UCSD-AML1 (cell line): Measurements from ENCODE around the gene SHISA5.

ENCODE experiments used
- DNase-seq: peaks from one replicate; lab custom pipeline; 2025; ENCODE audit not compliant: unreplicated experiment; lab: John Stamatoyannopoulos, UW

SHISA5 gene

GRCh38 chr3:48432411-48433371 lies 71.3 kb downstream of the SHISA5 start:
- DNase-seq = no peak

GRCh38 chr3:48431224-48432029 lies 72.5 kb downstream of the SHISA5 start:
- no peak for DNase-seq

DNA sequence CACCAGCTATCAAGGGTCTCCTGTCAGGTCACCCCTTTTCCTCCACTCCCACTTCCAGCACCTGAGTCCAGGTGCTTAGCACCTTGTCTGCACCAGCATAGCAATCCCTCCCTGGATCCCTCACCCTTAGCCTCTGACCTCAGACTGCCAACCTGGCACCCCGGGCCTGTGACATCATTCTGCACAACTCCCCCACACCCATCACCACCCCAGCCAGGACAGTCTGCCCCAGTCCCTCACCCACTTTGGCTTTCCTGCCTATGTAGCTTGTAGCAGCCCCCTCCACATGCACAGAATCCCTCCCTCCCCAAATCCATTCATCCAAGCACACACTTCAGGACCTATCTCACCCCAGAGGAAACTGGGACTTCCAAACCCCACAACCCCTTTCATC lies 73.3 kb downstream of the SHISA5 start:
- no peak for DNase-seq

DNA sequence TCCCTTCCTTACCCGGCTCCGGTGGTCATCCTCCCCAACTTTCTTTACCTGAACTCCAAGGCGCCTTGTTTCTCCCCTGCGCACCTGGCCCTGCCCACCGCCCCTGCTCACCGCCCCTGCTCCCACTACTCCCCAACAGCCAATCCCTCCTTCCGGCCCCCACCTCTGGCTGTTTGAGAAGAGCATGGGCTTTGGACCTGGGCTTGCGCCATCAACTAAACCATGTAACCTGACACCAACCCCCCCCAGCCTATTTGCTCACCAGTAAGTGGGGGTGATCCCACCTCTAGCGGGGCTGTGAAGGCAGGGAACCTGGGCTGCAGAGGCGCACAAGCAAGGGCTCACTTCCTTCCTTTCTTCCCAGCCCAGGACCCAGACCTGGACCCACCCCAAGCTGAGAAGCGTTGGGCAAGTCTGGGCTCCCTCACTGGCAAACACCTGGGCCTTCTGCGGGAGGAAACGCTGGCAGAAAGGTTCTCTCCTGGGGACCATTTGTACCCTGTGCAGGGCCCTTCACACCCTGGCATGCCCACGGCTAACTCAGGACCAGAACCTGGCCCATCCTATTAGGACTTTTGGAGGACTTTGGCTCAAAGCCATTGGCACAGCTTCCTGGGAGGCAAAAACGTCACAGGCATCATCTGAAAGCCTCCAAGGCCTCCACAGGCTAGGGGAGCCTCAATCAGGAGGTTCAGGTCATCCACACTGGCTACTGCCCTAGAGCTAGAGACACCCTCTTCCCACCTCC lies 73.8 kb downstream of the SHISA5 start, which contains the start of gene PLXNB1:
Gene PLXNB1, minus strand, starts transcription at position 127 of the 748 bp plus-strand sequence. CDS start 5,475 bp downstream, outside the sequence.
- no peak for DNase-seq

GRCh38 chr3:48429317-48429959 lies 74.5 kb downstream of the SHISA5 start:
- DNase-seq = peak; percentile 28

DNA sequence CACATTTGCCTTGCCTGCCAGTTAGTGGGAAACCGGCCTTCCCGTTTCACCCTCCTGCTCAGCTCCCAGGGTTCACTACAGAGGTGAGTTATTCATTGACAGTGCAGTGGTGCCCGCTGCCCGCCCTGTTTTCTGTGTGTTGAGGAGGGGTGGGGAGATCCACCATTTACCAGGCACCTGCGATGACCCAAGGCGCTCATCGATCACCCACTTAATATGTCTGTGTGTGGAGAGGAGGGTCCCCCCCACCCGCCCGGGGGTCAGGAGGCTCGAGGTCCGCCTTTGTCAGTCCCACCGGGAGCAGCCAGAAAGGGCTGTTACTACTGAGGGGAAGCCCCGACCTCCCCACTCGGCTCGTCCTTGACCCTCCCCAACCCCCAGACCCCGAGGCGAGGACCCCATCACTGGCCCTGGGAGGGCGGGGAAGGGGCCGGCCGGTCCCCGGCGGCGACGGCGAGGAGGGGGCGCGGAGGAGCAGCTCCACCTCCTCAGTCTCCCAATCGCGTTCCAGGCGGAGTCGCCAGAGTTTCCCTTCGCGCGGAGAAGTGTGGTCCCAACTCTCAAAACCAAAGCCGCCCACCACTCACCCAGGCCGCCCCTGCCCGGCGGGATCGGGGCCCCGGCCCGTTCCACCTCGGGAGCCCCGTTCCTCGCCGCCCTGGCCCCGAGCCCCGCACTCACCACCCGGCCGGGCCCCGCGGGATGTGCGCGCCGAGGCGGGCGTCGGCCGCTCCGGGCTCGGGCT lies 75.2 kb downstream of the SHISA5 start:
- DNase-seq = no peak

DNA sequence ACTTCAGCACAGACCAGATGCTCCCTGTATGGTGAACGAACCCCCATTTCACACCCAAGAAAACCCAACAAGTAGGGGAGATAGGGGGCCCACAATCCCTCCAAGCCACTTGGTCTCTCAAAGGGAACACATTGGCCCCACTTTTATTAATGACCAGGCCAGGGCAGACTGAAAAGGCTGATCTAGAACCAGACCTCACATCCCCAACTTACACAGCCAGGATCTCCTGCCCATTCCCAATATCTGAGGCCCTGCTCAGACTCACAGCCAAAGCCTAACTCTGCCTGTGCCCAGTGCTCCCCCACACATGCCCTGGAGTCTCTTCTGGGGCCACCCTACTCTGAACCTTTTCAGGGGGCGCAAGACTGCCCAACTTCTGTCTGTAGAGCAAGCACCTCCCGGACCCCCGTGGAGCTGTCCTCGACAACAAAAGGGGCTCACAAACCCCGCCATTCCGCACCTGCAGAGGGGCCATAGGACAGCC lies 75.8 kb downstream of the SHISA5 start:
- DNase-seq = no peak

- DNase-seq = no peak
Measured at GRCh38 chr3:48427630-48427962, 76.4 kb downstream of the SHISA5 start.

DNA sequence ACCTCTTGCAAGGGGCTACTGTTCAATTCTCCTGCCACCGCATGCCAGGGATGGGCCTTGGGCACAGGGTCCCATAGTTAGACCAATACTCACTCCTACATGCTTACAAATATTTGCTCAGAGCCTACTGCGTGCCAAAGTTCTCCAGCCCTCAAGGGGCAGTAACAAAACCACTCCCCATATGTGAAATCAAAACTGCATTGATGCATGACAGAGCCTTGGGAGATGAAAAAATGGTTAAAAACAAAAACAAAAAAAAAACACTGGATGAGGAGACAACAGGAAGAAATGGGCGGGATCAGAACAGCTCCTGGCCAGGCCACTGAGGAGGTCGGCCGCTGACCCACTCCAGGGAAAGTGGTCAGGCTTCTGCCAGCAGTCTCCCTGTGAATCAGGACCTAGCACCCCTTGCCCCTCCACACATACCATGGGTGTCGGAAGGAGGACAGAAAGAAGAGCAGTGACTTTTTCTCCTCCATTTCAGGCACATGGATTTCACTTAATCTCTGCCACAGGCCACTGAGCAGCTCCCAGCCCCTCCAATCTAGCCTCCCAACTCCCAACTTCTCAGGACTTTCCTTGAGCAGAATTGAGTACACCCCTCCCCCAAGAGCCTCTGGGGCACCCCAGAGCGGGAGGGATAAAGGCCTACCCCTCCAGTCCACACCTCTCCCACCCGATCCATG lies 76.9 kb downstream of the SHISA5 start:
- DNase-seq = no peak

- no peak for DNase-seq
Measured at GRCh38 chr3:48426401-48426909, 77.5 kb downstream of the SHISA5 start.

DNA sequence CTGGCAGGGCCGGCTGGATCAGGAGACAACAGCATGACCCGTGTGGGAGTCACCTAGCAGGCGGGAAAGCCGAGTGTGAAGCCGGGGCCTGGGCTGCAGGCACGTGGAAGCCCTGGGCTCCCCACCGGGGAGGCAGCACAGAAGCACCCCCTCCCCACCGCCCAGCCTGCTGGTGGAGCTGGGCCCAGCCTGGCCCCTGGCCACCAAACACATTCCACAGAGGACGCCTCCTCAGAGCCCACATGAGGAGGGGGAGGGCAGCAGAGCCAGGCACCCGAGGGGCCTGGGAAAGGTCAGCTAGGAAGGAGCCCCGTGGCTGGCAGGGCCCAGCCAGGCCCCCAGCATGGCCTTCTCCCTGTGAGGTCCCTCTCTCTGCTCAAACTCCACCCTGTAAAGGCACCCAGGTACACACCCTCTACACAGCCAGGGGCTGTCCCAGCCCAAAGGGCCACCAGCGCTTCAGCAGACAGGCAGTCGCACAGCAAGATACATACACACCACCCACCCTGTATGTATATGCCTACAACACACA lies 78.6 kb downstream of the SHISA5 start:
- no peak for DNase-seq

- DNase-seq = no peak
Measured at GRCh38 chr3:48423883-48424695, 79.9 kb downstream of the SHISA5 start.

DNA sequence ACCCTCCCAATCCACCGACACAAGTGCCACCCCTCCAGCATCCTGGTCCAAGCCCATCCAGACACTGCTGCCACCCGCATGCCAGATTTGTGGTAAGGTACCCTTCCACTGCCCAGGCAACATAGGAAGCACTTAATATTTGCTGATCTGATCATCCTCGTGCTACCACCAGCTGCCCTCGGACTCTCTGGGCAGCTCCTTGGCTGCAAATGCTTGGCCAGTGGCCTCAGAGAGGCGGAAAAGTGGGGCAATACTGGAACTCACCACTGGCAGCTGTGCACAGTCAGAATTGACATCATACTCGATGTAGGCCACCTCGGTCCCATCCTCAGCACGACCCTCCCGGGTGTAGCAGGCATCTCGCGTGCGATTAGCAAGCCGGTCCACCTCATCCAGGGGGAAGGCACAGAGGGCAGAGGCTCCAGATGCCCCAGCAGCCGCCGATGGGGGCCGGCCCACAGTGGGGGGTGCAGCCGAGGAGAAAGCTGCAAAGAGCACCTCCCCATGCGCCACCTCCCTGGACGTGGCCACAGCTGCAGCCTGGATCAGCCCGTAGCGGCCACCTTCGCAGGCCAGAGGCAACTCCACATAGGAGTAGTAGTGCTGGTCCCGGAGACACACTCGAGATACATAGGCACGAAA lies 80.6 kb downstream of the SHISA5 start:
- no peak for DNase-seq

DNA sequence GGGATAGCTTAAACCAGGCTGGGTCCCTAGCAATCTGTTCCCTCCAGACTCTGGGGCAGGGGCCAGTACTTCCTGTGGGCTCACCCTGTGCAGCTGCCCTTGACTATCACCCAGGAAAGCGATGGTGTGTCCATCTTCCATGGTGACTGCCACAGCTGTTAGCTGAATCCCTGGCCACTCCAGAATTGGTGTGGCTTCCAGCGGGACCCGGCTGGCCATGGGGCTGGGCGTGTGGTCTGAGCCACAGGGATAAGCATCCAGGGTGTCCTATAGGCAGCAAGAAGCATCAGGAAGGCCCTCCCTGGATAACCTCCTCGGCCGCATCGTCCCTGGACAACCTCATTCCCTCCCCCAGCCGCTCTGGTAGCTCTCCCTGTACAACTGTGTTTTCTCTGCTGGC lies 81.3 kb downstream of the SHISA5 start:
- DNase-seq = no peak

GRCh38 chr3:48422272-48422671 lies 81.7 kb downstream of the SHISA5 start:
- DNase-seq = no peak

DNA sequence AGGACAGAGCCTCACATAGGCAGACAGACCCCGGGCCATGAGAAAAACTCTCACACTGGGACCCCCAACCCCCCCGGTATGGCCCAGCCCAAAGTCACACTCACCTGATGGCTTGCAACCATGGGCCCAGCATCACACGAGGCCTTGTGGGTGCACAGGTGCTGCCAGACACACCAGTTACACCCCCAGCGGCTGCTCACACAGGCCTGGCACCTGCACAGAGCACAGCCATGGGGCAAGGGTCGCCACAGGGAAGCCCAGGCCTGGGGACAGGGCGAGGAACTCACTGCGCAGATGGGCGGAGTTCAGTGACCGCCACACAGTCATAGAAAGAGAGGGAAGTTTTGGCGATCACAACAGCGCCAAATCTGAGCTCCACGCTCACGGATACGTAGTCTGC lies 83.4 kb downstream of the SHISA5 start:
- DNase-seq = no peak

DNA sequence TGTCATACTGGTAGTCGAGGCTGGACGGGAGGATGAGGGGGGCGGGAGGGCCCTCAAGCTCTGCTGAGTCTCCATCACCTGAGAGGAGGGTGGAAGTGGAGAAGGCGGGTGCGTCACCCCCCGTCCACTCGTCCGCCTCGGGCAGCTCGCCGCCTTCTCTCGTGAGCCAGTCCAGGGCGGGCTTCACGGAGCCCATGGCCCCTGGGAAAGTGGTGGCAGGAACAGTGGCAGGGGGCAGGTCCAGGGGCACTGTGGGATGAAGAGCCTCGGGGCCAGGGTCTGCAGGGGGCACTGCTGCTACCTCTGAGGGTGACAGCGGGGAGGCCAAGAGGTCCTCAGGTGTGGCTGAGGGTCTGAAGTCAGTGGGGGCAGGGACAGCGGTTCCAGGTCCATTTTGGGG lies 84.4 kb downstream of the SHISA5 start:
- DNase-seq = no peak

DNA sequence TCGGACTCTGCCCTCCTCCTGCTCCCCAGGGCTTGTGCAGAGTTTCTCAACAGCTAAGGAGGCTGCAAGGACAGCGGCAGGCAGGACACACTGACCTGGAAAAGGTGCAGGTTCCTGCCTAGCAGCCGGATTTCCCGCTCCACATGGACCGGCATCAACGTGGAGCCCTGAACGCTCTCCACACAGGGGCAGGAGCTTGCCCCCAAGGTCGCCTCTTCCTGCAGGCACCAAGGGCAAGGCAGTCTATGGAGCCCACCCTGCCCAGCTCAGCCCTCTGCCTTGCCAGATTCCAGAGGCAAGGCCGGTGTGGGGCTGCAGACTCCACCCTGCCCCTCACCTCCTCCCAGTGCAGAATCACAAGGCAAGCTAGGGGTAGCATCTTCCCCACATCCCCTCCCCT lies 84.8 kb downstream of the SHISA5 start:
- DNase-seq = no peak
